Measurements from ENCODE around the gene NFKBIE. TPM values are rescaled to one million over a fixed set of nuclear protein-coding genes. Genes with fewer than 3 reads are reported as not detected.

Gene NFKBIE
- total and polyA plus RNA-seq, 2 experiments from 2014 or later = 14.0 to 16.7 TPM

- TF ChIP-seq EZH2 (IDR thresholded peaks at IDR 0.05; ENCODE audit: borderline replicate concordance) = no peak
- TF ChIP-seq EZH2phosphoT487 (IDR thresholded peaks at IDR 0.05; ENCODE audit: low read depth, severe bottlenecking, unreplicated experiment) = no peak
- TF ChIP-seq, protein P1, sequence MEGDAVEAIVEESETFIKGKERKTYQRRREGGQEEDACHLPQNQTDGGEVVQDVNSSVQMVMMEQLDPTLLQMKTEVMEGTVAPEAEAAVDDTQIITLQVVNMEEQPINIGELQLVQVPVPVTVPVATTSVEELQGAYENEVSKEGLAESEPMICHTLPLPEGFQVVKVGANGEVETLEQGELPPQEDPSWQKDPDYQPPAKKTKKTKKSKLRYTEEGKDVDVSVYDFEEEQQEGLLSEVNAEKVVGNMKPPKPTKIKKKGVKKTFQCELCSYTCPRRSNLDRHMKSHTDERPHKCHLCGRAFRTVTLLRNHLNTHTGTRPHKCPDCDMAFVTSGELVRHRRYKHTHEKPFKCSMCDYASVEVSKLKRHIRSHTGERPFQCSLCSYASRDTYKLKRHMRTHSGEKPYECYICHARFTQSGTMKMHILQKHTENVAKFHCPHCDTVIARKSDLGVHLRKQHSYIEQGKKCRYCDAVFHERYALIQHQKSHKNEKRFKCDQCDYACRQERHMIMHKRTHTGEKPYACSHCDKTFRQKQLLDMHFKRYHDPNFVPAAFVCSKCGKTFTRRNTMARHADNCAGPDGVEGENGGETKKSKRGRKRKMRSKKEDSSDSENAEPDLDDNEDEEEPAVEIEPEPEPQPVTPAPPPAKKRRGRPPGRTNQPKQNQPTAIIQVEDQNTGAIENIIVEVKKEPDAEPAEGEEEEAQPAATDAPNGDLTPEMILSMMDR (IDR thresholded peaks at IDR 0.05; ENCODE audit: poor library complexity) = no peak
- Histone ChIP-seq H2AFZ (no peak overlapping the region), H3K4me3 (no peak overlapping the region), H3K4me1 (ENCODE audit: insufficient read depth) (no peaks in the 10 kb centered on the region), H4K20me1 (ENCODE audit: insufficient read depth, poor library complexity, severe bottlenecking) (no peaks in the 10 kb centered on the region), H3K27me3 (peaks cover 70% of the 10 kb centered on the region), H3K79me2 (no peaks in the 10 kb centered on the region), H3K27ac (no peak overlapping the region), H3K9me3 (ENCODE audit: low read depth) (no peaks in the 10 kb centered on the region), H3K9me2 (replicated peaks; ENCODE audit: insufficient read depth) (no peaks in the 10 kb centered on the region), H3K36me3 (replicated peaks; ENCODE audit: insufficient read depth, low read depth) (no peaks in the 10 kb centered on the region), H3K4me2 (no peak overlapping the region)
- no peak for DNase-seq (ENCODE audit: low spot score)
- WGBS (ENCODE audit: low lambda C conversion rate, missing lambda C conversion rate) = 84% methylated on average over 24 of the region's 25 CpGs
These were observed 20.4 kb upstream of the NFKBIE start for GRCh38 chr6:44285552-44286284.

GRCh38 chr6:44284867-44285266, 19.5 kb upstream of the NFKBIE start:
- Histone ChIP-seq H3K27ac (no peak overlapping the region), H3K4me1 (ENCODE audit: insufficient read depth) (no peaks in the 10 kb centered on the region), H3K27me3 (peaks cover 67% of the 10 kb centered on the region), H2AFZ (no peak overlapping the region), H3K9me3 (ENCODE audit: low read depth) (no peaks in the 10 kb centered on the region), H3K4me2 (no peak overlapping the region), H4K20me1 (ENCODE audit: insufficient read depth, poor library complexity, severe bottlenecking) (no peaks in the 10 kb centered on the region), H3K79me2 (no peaks in the 10 kb centered on the region), H3K36me3 (replicated peaks; ENCODE audit: insufficient read depth, low read depth) (no peaks in the 10 kb centered on the region), H3K9me2 (replicated peaks; ENCODE audit: insufficient read depth) (no peaks in the 10 kb centered on the region), H3K4me3 (no peak overlapping the region)
- no peak for DNase-seq (ENCODE audit: low spot score)
- WGBS (ENCODE audit: low lambda C conversion rate, missing lambda C conversion rate) = 63% methylated on average over 4 of the region's 4 CpGs
- TF ChIP-seq EZH2phosphoT487 (IDR thresholded peaks at IDR 0.05; ENCODE audit: low read depth, severe bottlenecking, unreplicated experiment) (no peak), EZH2 (IDR thresholded peaks at IDR 0.05; ENCODE audit: borderline replicate concordance) (no peak)
- TF ChIP-seq, protein P1 (IDR thresholded peaks at IDR 0.05; ENCODE audit: poor library complexity) = no peak

GRCh38 chr6:44284121-44284520, 18.8 kb upstream of the NFKBIE start:
- Histone ChIP-seq H3K9me3 (ENCODE audit: low read depth) (no peaks in the 10 kb centered on the region), H3K27me3 (peaks cover 61% of the 10 kb centered on the region), H2AFZ (no peak overlapping the region), H3K4me2 (no peak overlapping the region), H3K36me3 (replicated peaks; ENCODE audit: insufficient read depth, low read depth) (no peaks in the 10 kb centered on the region), H3K4me3 (no peak overlapping the region), H3K4me1 (ENCODE audit: insufficient read depth) (no peaks in the 10 kb centered on the region), H4K20me1 (ENCODE audit: insufficient read depth, poor library complexity, severe bottlenecking) (no peaks in the 10 kb centered on the region), H3K27ac (no peak overlapping the region), H3K9me2 (replicated peaks; ENCODE audit: insufficient read depth) (no peaks in the 10 kb centered on the region), H3K79me2 (no peaks in the 10 kb centered on the region)
- TF ChIP-seq, protein P1 (IDR thresholded peaks at IDR 0.05; ENCODE audit: poor library complexity) = no peak
- TF ChIP-seq EZH2phosphoT487 (IDR thresholded peaks at IDR 0.05; ENCODE audit: low read depth, severe bottlenecking, unreplicated experiment) = no peak
- no peak for TF ChIP-seq EZH2 (IDR thresholded peaks at IDR 0.05; ENCODE audit: borderline replicate concordance)
- WGBS (ENCODE audit: low lambda C conversion rate, missing lambda C conversion rate) = 51% methylated on average over 2 of the region's 2 CpGs
- no peak for DNase-seq (ENCODE audit: low spot score)

Data from hepatocyte (in vitro differentiated cells).